ENCODE measurements around the gene FXN. TPM values are rescaled to one million over a fixed set of nuclear protein-coding genes. Genes with fewer than 3 reads are reported as not detected.
A peak's percentile ranks its signal among the peaks of the same experiment; 100 is the strongest.

Gene FXN
- total and polyA plus RNA-seq, 12 donors = 7.8 to 41.8 (median 35.0) TPM

DNA sequence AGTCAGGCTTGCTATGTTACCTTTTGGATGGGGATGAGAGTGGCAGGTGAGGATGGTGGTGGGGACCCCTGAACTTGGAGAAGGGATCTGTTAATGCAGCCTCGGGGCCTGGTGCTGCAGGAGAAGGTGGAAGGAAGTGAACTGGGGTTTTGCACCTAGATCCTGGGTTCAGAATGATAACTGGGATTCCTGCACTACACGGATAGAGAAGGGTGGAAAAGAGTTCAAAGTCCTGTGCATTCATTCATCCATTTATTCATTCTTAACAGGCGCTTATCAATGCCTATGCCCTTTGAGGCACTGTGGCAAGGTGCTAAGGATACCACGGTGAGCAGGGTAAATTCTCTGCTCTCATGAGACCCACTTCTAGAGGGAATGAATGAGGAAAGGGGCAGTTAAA is 96.8 kb downstream of the FXN start:
- Histone ChIP-seq H3K27me3 (no peaks in the 10 kb centered on the region), H3K27ac (peak overlapping the region in 6 of 10 donors; percentile 39 to 88 (median 78)), H3K4me1 (peaks cover 11 to 71% (median 35%) of the 10 kb centered on the region in 9 donors), H3K4me3 (no peak overlapping the region), H3K9me3 (no peaks in the 10 kb centered on the region), H3K36me3 (no peaks in the 10 kb centered on the region)
- ATAC-seq (no peak), DNase-seq (peak in 1 of 2 donors; percentile 1)
- TF ChIP-seq, protein P1, sequence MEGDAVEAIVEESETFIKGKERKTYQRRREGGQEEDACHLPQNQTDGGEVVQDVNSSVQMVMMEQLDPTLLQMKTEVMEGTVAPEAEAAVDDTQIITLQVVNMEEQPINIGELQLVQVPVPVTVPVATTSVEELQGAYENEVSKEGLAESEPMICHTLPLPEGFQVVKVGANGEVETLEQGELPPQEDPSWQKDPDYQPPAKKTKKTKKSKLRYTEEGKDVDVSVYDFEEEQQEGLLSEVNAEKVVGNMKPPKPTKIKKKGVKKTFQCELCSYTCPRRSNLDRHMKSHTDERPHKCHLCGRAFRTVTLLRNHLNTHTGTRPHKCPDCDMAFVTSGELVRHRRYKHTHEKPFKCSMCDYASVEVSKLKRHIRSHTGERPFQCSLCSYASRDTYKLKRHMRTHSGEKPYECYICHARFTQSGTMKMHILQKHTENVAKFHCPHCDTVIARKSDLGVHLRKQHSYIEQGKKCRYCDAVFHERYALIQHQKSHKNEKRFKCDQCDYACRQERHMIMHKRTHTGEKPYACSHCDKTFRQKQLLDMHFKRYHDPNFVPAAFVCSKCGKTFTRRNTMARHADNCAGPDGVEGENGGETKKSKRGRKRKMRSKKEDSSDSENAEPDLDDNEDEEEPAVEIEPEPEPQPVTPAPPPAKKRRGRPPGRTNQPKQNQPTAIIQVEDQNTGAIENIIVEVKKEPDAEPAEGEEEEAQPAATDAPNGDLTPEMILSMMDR (IDR thresholded peaks at IDR 0.05) = no peak
- intact Hi-C loops (cut with DNase I) = loop anchor here in 5 of 10 donors (5.0 to 10.0 kb wide), 4 partner anchors 40 to 60 kb away; partner anchors contain the start of gene TJP2 (in 2 of the 5)
- WGBS, 2 donors = 93 to 96% methylated on average over 4 of the region's 4 CpGs

DNA sequence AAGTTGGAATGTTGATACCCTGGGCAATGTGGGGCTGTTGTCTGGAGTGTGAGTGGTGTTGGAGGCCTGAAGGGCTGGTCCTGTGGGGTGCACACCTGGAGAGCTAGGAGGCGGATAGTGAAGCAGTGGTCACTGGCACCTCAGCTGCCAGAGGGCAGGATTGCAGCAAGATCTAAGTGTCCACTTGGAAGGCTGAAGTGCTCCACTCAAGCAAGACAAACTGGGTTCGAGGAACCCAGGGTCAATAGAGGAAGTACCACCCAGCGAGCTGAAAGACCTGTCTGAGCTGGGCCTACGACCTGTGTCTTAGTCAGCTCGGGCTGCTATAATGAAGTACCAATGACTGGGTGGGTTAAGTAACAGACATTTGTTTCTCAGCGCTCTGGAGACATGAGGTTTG is 98.9 kb downstream of the FXN start:
- Histone ChIP-seq H3K4me3 (no peak overlapping the region), H3K27me3 (no peaks in the 10 kb centered on the region), H3K4me1 (peaks cover 13 to 61% (median 30%) of the 10 kb centered on the region in 9 donors), H3K27ac (no peak overlapping the region), H3K36me3 (no peaks in the 10 kb centered on the region), H3K9me3 (no peaks in the 10 kb centered on the region)
- TF ChIP-seq, protein P1 (IDR thresholded peaks at IDR 0.05) = no peak
- WGBS, 2 donors = 91 to 96% methylated on average over 6 of the region's 6 CpGs
- DNase-seq = peak in 1 of 2 donors; percentile 1
- intact Hi-C loops (cut with DNase I) = loop anchor here in 5 of 10 donors (5.0 to 10.0 kb wide), 4 partner anchors 38 to 60 kb away; partner anchors contain the start of gene TJP2 (in 2 of the 5)
- no peak for ATAC-seq

DNA sequence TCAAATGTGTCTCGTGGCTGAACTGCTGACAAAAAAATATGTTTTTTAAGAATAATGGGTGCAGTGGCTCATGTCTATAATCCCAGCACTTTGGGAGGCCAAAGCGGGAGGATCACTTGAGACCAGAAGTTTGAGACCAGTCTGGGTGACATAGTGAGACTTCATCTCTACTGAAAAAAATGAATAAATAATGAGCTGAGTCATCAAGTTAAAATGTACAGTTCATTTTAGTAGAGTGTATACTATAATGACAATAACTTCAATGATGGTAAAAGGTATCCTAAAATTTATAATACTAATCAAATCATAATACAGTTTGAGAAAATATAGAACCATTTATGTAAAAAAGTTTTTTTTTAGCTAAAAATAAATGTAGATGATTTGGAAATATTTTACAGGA is 100.6 kb downstream of the FXN start:
- no peaks in the 10 kb centered on the region for H3K9me3 ChIP-seq
- 95 to 98% methylated on average over 2 of the region's 2 CpGs for WGBS, 2 donors
- no peaks in the 10 kb centered on the region for H3K27me3 ChIP-seq
- H3K4me3 ChIP-seq = no peak overlapping the region
- peak overlapping the region in 9 of 10 donors; percentile 2 to 78 (median 47) for H3K27ac ChIP-seq
- H3K36me3 ChIP-seq = no peaks in the 10 kb centered on the region
- intact Hi-C loops (cut with DNase I) = loop anchor here in 1 of 10 donors (10.0 kb wide), 1 partner anchor 61 kb away; no protein-coding TSS in a partner anchor
- ATAC-seq = no peak
- H3K4me1 ChIP-seq = peaks cover 11 to 61% (median 20%) of the 10 kb centered on the region in 9 donors
- DNase-seq = no peak
- TF ChIP-seq, protein P1 (IDR thresholded peaks at IDR 0.05) = no peak

DNA sequence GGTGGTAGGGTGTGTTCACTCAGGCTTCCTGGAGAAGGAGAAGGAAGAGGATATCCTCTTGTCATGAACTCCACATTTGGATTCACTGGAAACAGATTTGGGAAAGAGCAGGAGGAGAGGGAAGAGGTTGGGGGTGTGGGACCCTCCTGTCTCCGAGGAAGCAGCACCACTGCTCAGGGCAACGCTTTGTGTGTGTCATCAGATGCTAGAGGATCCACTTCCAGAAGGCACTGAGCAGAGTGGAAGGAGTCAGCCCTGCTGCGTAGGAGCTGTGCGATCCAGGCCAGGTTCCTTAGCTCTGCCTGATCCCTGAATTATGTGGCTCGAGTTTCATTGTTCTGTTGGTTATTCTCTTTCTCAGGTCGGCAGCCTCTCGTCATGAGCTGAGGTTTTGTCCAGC is 101.2 kb downstream of the FXN start:
- Histone ChIP-seq H3K4me3 (no peak overlapping the region), H3K27me3 (no peaks in the 10 kb centered on the region), H3K4me1 (peaks cover 5 to 61% (median 16%) of the 10 kb centered on the region in 9 donors), H3K36me3 (no peaks in the 10 kb centered on the region), H3K9me3 (no peaks in the 10 kb centered on the region), H3K27ac (peak overlapping the region in 9 of 10 donors; percentile 2 to 78 (median 47))
- TF ChIP-seq, protein P1 (IDR thresholded peaks at IDR 0.05) = no peak
- ATAC-seq (peak in 6 of 8 donors; percentile 18 to 59 (median 34)), DNase-seq (peak in 1 of 2 donors; percentile 15)
- 60 to 65% methylated on average over 7 of the region's 7 CpGs for WGBS, 2 donors
- intact Hi-C loops (cut with DNase I) = loop anchor here in 1 of 10 donors (10.0 kb wide), 1 partner anchor 62 kb away; no protein-coding TSS in a partner anchor
